ENCODE measurements around the gene FOXD4L4. TPM values are rescaled to one million over a fixed set of nuclear protein-coding genes. Genes with fewer than 3 reads are reported as not detected.
"Not testable (repeated sequence)": the region's sequence is repeated elsewhere in the genome, so short reads cannot be mapped to it uniquely, and the experiment has no call there.

FOXD4L4 gene
- total RNA-seq = not detected

- not testable (repeated sequence) for DNase-seq
Observed at GRCh38 chr9:65737096-65737564, at the start of gene FOXD4L4. Gene FOXD4L4 (plus strand): TSS chr9:65737146. CDS start chr9:65737146, 0 bp downstream.

- DNase-seq = peak; percentile 21
Observed at GRCh38 chr9:65703550-65703949, 33.4 kb upstream of the FOXD4L4 start.

GRCh38 chr9:65714445-65714844 lies 22.5 kb upstream of the FOXD4L4 start:
- DNase-seq = not testable (repeated sequence)

- DNase-seq = not testable (repeated sequence)
Observed at GRCh38 chr9:65738133-65738532, 1.2 kb downstream of the FOXD4L4 start.

Other genes with a start within 250 kb of the FOXD4L4 start
- 40.8 TPM for gene ZNG1E, start 61.2 kb upstream of the FOXD4L4 start, total RNA-seq

Measured in tongue (tissue), 2 donors.